Endothelial cell of hepatic sinusoid (primary cell): ENCODE results near the gene CABLES2.

ENCODE experiments used
- in situ Hi-C: cut with HindIII; loops from 2 replicates; pipeline ENCODE4 v1.10.0; 2017; ENCODE audit warnings: low sequenced_read_pairs

Gene CABLES2

GRCh38 chr20:62407221-62407992 lies at the start of gene CABLES2:
Gene CABLES2, minus strand, starts transcription at chr20:62407285. Its CDS starts 9 bp downstream, at chr20:62407276.
- in situ Hi-C loops, result no loop called here

- in situ Hi-C loops, result no loop called here
Measured at GRCh38 chr20:62455929-62456328, 48.8 kb upstream of the CABLES2 start.

GRCh38 chr20:62454904-62455636 lies 48.0 kb upstream of the CABLES2 start:
- in situ Hi-C loops, result no loop called here

- in situ Hi-C loops, result no loop called here
Measured at GRCh38 chr20:62453186-62453808, 46.2 kb upstream of the CABLES2 start.

- in situ Hi-C loops, result no loop called here
Measured at GRCh38 chr20:62452475-62453095, 45.5 kb upstream of the CABLES2 start.

- in situ Hi-C loops, result no loop called here
Measured at GRCh38 chr20:62451970-62452369, 44.9 kb upstream of the CABLES2 start.

GRCh38 chr20:62451156-62451767 lies 44.2 kb upstream of the CABLES2 start:
- in situ Hi-C loops, result no loop called here

GRCh38 chr20:62449951-62450691 lies 43.0 kb upstream of the CABLES2 start:
- in situ Hi-C loops, result no loop called here

- in situ Hi-C loops, result no loop called here
Measured at GRCh38 chr20:62448788-62449187, 41.7 kb upstream of the CABLES2 start.

GRCh38 chr20:62448038-62448437 lies 41.0 kb upstream of the CABLES2 start:
- in situ Hi-C loops, result no loop called here

GRCh38 chr20:62446888-62447869 lies 40.1 kb upstream of the CABLES2 start:
- in situ Hi-C loops, result no loop called here

GRCh38 chr20:62446481-62446880 lies 39.4 kb upstream of the CABLES2 start:
- in situ Hi-C loops, result no loop called here

GRCh38 chr20:62445553-62446340 lies 38.7 kb upstream of the CABLES2 start:
- in situ Hi-C loops, result no loop called here

GRCh38 chr20:62444286-62444685 lies 37.2 kb upstream of the CABLES2 start:
- in situ Hi-C loops, result no loop called here

- in situ Hi-C loops, result no loop called here
Measured at GRCh38 chr20:62441987-62442539, 35.0 kb upstream of the CABLES2 start.

- in situ Hi-C loops, result no loop called here
Measured at GRCh38 chr20:62439218-62439617, 32.1 kb upstream of the CABLES2 start.

- in situ Hi-C loops, result no loop called here
Measured at GRCh38 chr20:62437927-62438326, 30.8 kb upstream of the CABLES2 start.

GRCh38 chr20:62437496-62437895 lies 30.4 kb upstream of the CABLES2 start:
- in situ Hi-C loops, result no loop called here
